OCI-LY1 (cell line): ENCODE measurements around the gene TLCD1.

Experiments
- H2AFZ ChIP-seq: fragments of 200-600 bp; sonication (generic), shearing (Covaris generic); 2 replicates; pipeline ENCODE4 v1.6.0; 2014; ENCODE audit warnings: antibody characterized with exemption, mild to moderate bottlenecking, low read length
- H3F3A ChIP-seq: fragments of 200-600 bp; sonication (generic), shearing (Covaris generic); 2 replicates; pipeline ENCODE4 v1.6.0; 2014; ENCODE audit warnings: mild to moderate bottlenecking, antibody characterized with exemption, low read length, moderate library complexity; ENCODE audit not compliant: insufficient read depth
- H3K27ac ChIP-seq: fragments of 200-600 bp; sonication (generic); 2 replicates; pipeline ENCODE4 v1.5.1; 2014; ENCODE audit warnings: low read length, mixed run types, mild to moderate bottlenecking, low read depth; ENCODE audit not compliant: poor library complexity, severe bottlenecking
- H3K27me3 ChIP-seq: fragments of 200-600 bp; sonication (generic); 2 replicates; pipeline ENCODE4 v1.6.0; 2014; ENCODE audit warnings: antibody characterized with exemption, mild to moderate bottlenecking, low read length, moderate library complexity; ENCODE audit not compliant: insufficient read depth
- H3K36me3 ChIP-seq: fragments of 200-600 bp; sonication (generic); 2 replicates; pipeline ENCODE4 v1.6.1; 2014; ENCODE audit warnings: mild to moderate bottlenecking, antibody characterized with exemption, low read length, moderate library complexity, mixed read lengths; ENCODE audit not compliant: insufficient read depth
- H3K4me1 ChIP-seq: fragments of 200-600 bp; sonication (generic); 2 replicates; pipeline ENCODE4 v1.5.1; 2014; ENCODE audit warnings: mild to moderate bottlenecking, low read length, moderate library complexity; ENCODE audit not compliant: insufficient read depth, severe bottlenecking
- H3K4me2 ChIP-seq: fragments of 200-600 bp; sonication (generic), shearing (Covaris generic); 2 replicates; pipeline ENCODE4 v1.6.1; 2014; ENCODE audit warnings: low read length
- H3K4me3 ChIP-seq: fragments of 200-600 bp; sonication (generic); 2 replicates; pipeline ENCODE4 v1.5.1; 2014; ENCODE audit warnings: low read length, low read depth, mild to moderate bottlenecking, mixed read lengths; ENCODE audit not compliant: poor library complexity, severe bottlenecking
- H3K79me2 ChIP-seq: fragments of 200-600 bp; shearing (Covaris generic); 2 replicates; pipeline ENCODE4 v1.6.1; 2016; ENCODE audit warnings: mixed run types, low read length, mixed read lengths; ENCODE audit not compliant: insufficient read depth
- H3K9ac ChIP-seq: fragments of 200-600 bp; sonication (generic), shearing (Covaris generic); 2 replicates; pipeline ENCODE4 v1.6.1; 2014; ENCODE audit warnings: mild to moderate bottlenecking, low read length, mixed read lengths
- H3K9me2 ChIP-seq: fragments of 200-600 bp; sonication (generic), shearing (Covaris generic); 2 replicates; pipeline ENCODE4 v1.6.1; 2014; ENCODE audit warnings: low read depth, mild to moderate bottlenecking, low read length, mixed read lengths
- H3K9me3 ChIP-seq: fragments of 200-600 bp; shearing (Covaris generic); 2 replicates; pipeline ENCODE4 v1.6.1; 2014; ENCODE audit warnings: low read length, mixed read lengths
- H4K20me1 ChIP-seq: fragments of 200-600 bp; sonication (generic), shearing (Covaris generic); 2 replicates; pipeline ENCODE4 v1.6.0; 2016; ENCODE audit warnings: mild to moderate bottlenecking, low read length; ENCODE audit not compliant: insufficient read depth
- CTCF ChIP-seq: fragments of 200-600 bp; sonication (generic), shearing (Covaris generic); IDR thresholded peaks from 2 replicates; pipeline ENCODE4 v1.5.1; 2017; ENCODE audit warnings: mild to moderate bottlenecking, antibody characterized with exemption, low read length, moderate library complexity, mixed read lengths
- EZH2 ChIP-seq: fragments of 200-600 bp; sonication (generic), shearing (Covaris generic); IDR thresholded peaks from 2 replicates; pipeline ENCODE4 v1.8.0; 2017; ENCODE audit warnings: borderline replicate concordance, mixed run types, mild to moderate bottlenecking, antibody characterized with exemption, low read length, moderate library complexity, mixed read lengths

TLCD1 gene

GRCh38 chr17:28698253-28698941 lies 27.6 kb downstream of the TLCD1 start:
- TF ChIP-seq EZH2 (no peak), CTCF (no peak)
- Histone ChIP-seq H3K4me1 (no peaks in the 10 kb centered on the region), H3F3A (no peaks in the 10 kb centered on the region), H3K4me3 (no peak overlapping the region), H4K20me1 (no peaks in the 10 kb centered on the region), H3K9ac (no peak overlapping the region), H3K36me3 (peaks cover 98% of the 10 kb centered on the region), H2AFZ (no peak overlapping the region), H3K79me2 (no peaks in the 10 kb centered on the region), H3K27ac (no peak overlapping the region), H3K27me3 (no peaks in the 10 kb centered on the region), H3K9me2 (no peaks in the 10 kb centered on the region), H3K4me2 (no peak overlapping the region), H3K9me3 (no peaks in the 10 kb centered on the region)

GRCh38 chr17:28693869-28694268 lies 32.2 kb downstream of the TLCD1 start:
- H3F3A ChIP-seq: no peaks in the 10 kb centered on the region
- H3K9me2 ChIP-seq: no peaks in the 10 kb centered on the region
- H3K36me3 ChIP-seq: peaks cover 89% of the 10 kb centered on the region
- H3K4me2 ChIP-seq: no peak overlapping the region
- no peaks in the 10 kb centered on the region for H3K27me3 ChIP-seq
- H3K4me1 ChIP-seq: no peaks in the 10 kb centered on the region
- H3K9me3 ChIP-seq: no peaks in the 10 kb centered on the region
- no peaks in the 10 kb centered on the region for H3K79me2 ChIP-seq
- TF ChIP-seq CTCF (no peak), EZH2 (no peak)
- H4K20me1 ChIP-seq: no peaks in the 10 kb centered on the region
- no peak overlapping the region for H2AFZ ChIP-seq
- no peak overlapping the region for H3K9ac ChIP-seq
- H3K27ac ChIP-seq: no peak overlapping the region
- no peak overlapping the region for H3K4me3 ChIP-seq

- no peaks in the 10 kb centered on the region for H3K9me3 ChIP-seq
- no peak overlapping the region for H3K4me2 ChIP-seq
- H3K27me3 ChIP-seq: no peaks in the 10 kb centered on the region
- no peak overlapping the region for H3K9ac ChIP-seq
- no peaks in the 10 kb centered on the region for H4K20me1 ChIP-seq
- H3K4me3 ChIP-seq: no peak overlapping the region
- no peaks in the 10 kb centered on the region for H3K9me2 ChIP-seq
- H2AFZ ChIP-seq: no peak overlapping the region
- TF ChIP-seq CTCF (no peak), EZH2 (no peak)
- H3K4me1 ChIP-seq: no peaks in the 10 kb centered on the region
- H3K27ac ChIP-seq: no peak overlapping the region
- no peaks in the 10 kb centered on the region for H3K79me2 ChIP-seq
- no peaks in the 10 kb centered on the region for H3F3A ChIP-seq
- peaks cover 90% of the 10 kb centered on the region for H3K36me3 ChIP-seq
Observed at GRCh38 chr17:28689011-28689410, 37.0 kb downstream of the TLCD1 start.
